B cell (primary cell): ENCODE measurements around the gene SLC44A4. TPM values are rescaled to one million over a fixed set of nuclear protein-coding genes. Genes with fewer than 3 reads are reported as not detected.

Experiments used
- ATAC-seq: fragments of 200-7000 bp; cut with Tn5 transposase; one replicate; pipeline ENCODE4 v1.10.0; 2021; ENCODE audit warnings: low read depth, mild to moderate bottlenecking, moderate number of reproducible peaks, moderate library complexity
- CTCF ChIA-PET: fragments of 350-600 bp; sonication (Branson Sonifier 250); formaldehyde crosslinking; loops from one replicate; lab custom pipeline; 2021; ENCODE audit warnings: antibody characterized with exemption, inconsistent platforms; lab: Charles Lee
- POLR2A ChIA-PET: fragments of 350-600 bp; sonication (Branson Sonifier 250); formaldehyde crosslinking; loops from one replicate; lab custom pipeline; 2021; ENCODE audit warnings: antibody characterized with exemption; lab: Charles Lee
- DNase-seq: peaks from one replicate; pipeline ENCODE4 v3.0.0; 2013
- H2AFZ ChIP-seq: 2 replicates; pipeline ENCODE4 v1.6.1; 2012; ENCODE audit warnings: mild to moderate bottlenecking, low read depth, low read length; ENCODE audit not compliant: insufficient read depth, poor library complexity, severe bottlenecking
- H3K27ac ChIP-seq, 2 donors: 1 replicate in 1 of 2; 2 replicates in 1 of 2; pipeline ENCODE4 v1.5.1; 2012 to 2013; ENCODE audit warnings: low read length in 2 of 2, mild to moderate bottlenecking in 2 of 2, moderate library complexity in 1 of 2
- H3K27me3 ChIP-seq, 4 experiments: fragments of 200-600 bp in 1 of 4; sonication (generic) in 1 of 4; replicated peaks in 1 of 4; 1 replicate in 2 of 4; 2 replicates in 2 of 4; pipeline versions ENCODE4 v1.6.1 to v1.7.0; 2013 to 2016; ENCODE audit warnings: low read length in 3 of 4, mild to moderate bottlenecking in 2 of 4, mixed read lengths in 1 of 4, moderate library complexity in 1 of 4; ENCODE audit not compliant: insufficient read depth in 4 of 4, control insufficient read depth in 3 of 4; ENCODE audit errors: control extremely low read depth in 1 of 4
- H3K36me3 ChIP-seq, 2 experiments: replicated peaks in 1 of 2; 1 replicate in 1 of 2; 2 replicates in 1 of 2; pipeline versions ENCODE4 v1.6.1 to v1.7.1; 2013; ENCODE audit warnings: low read length in 1 of 2; ENCODE audit not compliant: insufficient read depth in 2 of 2, control insufficient read depth in 1 of 2; ENCODE audit errors: control extremely low read depth in 1 of 2, extremely low read depth in 1 of 2
- H3K4me1 ChIP-seq, 2 donors: fragments of 200-600 bp in 1 of 2; sonication (generic) in 1 of 2; 1 replicate in 1 of 2; 2 replicates in 1 of 2; pipeline versions ENCODE4 v1.5.1 to v1.6.1; 2013 to 2017; ENCODE audit warnings: low read length in 2 of 2; ENCODE audit not compliant: control insufficient read depth in 2 of 2, insufficient read depth in 2 of 2
- H3K4me2 ChIP-seq: replicated peaks from 2 replicates; pipeline ENCODE3; 2012; ENCODE audit warnings: mild to moderate bottlenecking, low read depth, low read length; ENCODE audit not compliant: poor library complexity, severe bottlenecking
- H3K4me3 ChIP-seq, 5 experiments: fragments of 200-600 bp in 1 of 5; sonication (generic) in 1 of 5; 1 replicate in 3 of 5; 2 replicates in 2 of 5; pipeline versions ENCODE4 v1.5.1 to v1.7.0; 2011 to 2016; ENCODE audit warnings: low read length in 4 of 5, mild to moderate bottlenecking in 4 of 5, low read depth in 2 of 5, control low read depth in 1 of 5, moderate library complexity in 1 of 5; ENCODE audit not compliant: insufficient read depth in 1 of 5; ENCODE audit errors: control extremely low read depth in 1 of 5, extremely low read depth in 1 of 5
- H3K79me2 ChIP-seq: fragments of 200-600 bp; sonication (generic); one replicate; pipeline ENCODE4 v1.6.0; 2016; ENCODE audit warnings: low read length; ENCODE audit not compliant: control insufficient read depth, insufficient read depth
- H3K9ac ChIP-seq: fragments of 200-600 bp; sonication (generic); 2 replicates; pipeline ENCODE4 v1.6.1; 2017; ENCODE audit warnings: mild to moderate bottlenecking, low read length, moderate library complexity
- H3K9me3 ChIP-seq, 3 donors: one replicate each; pipeline versions ENCODE4 v1.6.1 to v1.7.1; 2013; ENCODE audit warnings: low read length in 2 of 3; ENCODE audit not compliant: control insufficient read depth in 2 of 3, insufficient read depth in 1 of 3; ENCODE audit errors: control extremely low read depth in 1 of 3
- H4K20me1 ChIP-seq: 2 replicates; pipeline ENCODE4 v1.6.0; 2012; ENCODE audit warnings: mild to moderate bottlenecking, low read length; ENCODE audit not compliant: insufficient read depth, control insufficient read depth, poor library complexity, severe bottlenecking
- H3K27ac Mint-ChIP-seq: one replicate; pipeline ENCODE4 v1.8.0; 2021; ENCODE audit warnings: mixed read lengths
- H3K27me3 Mint-ChIP-seq: one replicate; pipeline ENCODE4 v1.8.0; 2021; ENCODE audit warnings: mixed read lengths
- H3K4me1 Mint-ChIP-seq: one replicate; pipeline ENCODE4 v1.8.0; 2021; ENCODE audit warnings: mixed read lengths
- H3K4me3 Mint-ChIP-seq: one replicate; pipeline ENCODE4 v1.8.0; 2021; ENCODE audit warnings: mixed read lengths
- H3K9me3 Mint-ChIP-seq: one replicate; pipeline ENCODE4 v1.8.0; 2022; ENCODE audit warnings: mixed read lengths; ENCODE audit not compliant: insufficient read depth
- EZH2 ChIP-seq: IDR thresholded peaks from 2 replicates; pipeline ENCODE4 v1.6.1; 2012; ENCODE audit warnings: borderline replicate concordance, low read depth, mild to moderate bottlenecking, moderate library complexity, low read length; ENCODE audit not compliant: insufficient read depth, poor library complexity, severe bottlenecking
- whole genome bisulfite sequencing: methylation state at CpG from one replicate; pipeline ENCODE4 v1.1.5; 2013; ENCODE audit warnings: missing lambda C conversion rate; ENCODE audit not compliant: insufficient coverage; 5-methylcytosine and 5-hydroxymethylcytosine counted together
- intact Hi-C: fragments of 100-400 bp; cut with micrococcal nuclease; formaldehyde crosslinking; loops from one replicate; pipeline ENCODE4 v1.10.0; 2022
- polyA plus RNA-seq: library from polyadenylated mRNA; depleted of rRNA; stranded (reverse); fragments of >200 nt; gene quantifications from 2 replicates; pipeline ENCODE4 v1.2.3, GENCODE V29; 2012
- total RNA-seq, 2 donors: library from RNA; stranded (reverse); fragments of 120-200 nt in 1 of 2; gene quantifications; 1 replicate in 1 of 2; 2 replicates in 1 of 2; pipeline versions ENCODE4 v1.2.3 to v1.2.4, GENCODE V29; 2013 to 2022
- TF ChIP-seq, protein P1 (sequence below): fragments of 200-600 bp; IDR thresholded peaks from one replicate; pipeline ENCODE4 v1.8.0; 2022; ENCODE audit warnings: antibody characterized with exemption, mild to moderate bottlenecking

The SLC44A4 gene
- total and polyA plus RNA-seq, 2 donors (not counting 1 experiment from before 2014, with no cell fraction given) = not detected

DNA sequence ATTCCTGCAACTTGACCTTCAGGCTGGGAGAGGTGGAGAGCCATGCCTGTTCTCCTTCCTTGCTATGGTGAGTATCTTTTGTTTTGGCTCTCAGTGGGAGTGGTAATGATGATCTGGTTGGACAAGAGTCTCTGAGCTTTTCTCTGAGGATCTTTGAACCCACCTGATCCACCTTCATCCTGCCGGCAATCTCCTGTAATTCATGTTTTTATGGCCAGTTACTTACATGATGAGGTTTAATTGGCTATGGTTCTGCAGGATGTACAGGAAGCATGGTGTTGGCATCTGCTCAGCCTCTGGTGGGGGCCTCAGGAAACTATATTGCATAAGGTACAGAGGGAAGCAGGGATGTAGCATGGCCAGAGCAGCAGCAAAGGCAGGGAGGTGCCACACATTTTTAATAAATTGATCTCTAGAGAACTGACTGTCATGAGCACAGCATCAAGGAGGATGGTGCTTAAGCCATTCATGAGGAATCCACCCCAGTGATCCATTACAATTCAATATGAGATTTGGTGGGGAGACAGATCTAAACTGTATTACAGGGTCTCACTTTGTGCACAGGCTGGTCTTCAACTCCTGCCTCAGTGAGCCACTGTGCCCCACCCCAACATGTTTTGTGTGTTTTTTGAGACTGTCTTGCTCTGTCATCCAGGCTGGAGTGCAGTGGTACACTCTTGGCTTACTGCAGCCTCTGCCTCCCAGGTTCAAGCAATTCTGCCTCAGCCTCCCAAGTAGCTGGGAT is 41.3 kb downstream of the SLC44A4 start:
- H3K9ac ChIP-seq = peak overlapping the region; percentile 90
- TF ChIP-seq EZH2 = no peak
- TF ChIP-seq, protein P1, sequence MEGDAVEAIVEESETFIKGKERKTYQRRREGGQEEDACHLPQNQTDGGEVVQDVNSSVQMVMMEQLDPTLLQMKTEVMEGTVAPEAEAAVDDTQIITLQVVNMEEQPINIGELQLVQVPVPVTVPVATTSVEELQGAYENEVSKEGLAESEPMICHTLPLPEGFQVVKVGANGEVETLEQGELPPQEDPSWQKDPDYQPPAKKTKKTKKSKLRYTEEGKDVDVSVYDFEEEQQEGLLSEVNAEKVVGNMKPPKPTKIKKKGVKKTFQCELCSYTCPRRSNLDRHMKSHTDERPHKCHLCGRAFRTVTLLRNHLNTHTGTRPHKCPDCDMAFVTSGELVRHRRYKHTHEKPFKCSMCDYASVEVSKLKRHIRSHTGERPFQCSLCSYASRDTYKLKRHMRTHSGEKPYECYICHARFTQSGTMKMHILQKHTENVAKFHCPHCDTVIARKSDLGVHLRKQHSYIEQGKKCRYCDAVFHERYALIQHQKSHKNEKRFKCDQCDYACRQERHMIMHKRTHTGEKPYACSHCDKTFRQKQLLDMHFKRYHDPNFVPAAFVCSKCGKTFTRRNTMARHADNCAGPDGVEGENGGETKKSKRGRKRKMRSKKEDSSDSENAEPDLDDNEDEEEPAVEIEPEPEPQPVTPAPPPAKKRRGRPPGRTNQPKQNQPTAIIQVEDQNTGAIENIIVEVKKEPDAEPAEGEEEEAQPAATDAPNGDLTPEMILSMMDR = no peak
- H3K36me3 ChIP-seq = peaks cover 4 to 46% of the 10 kb centered on the region in 2 experiments

More for the DNA sequence above, 41.3 kb downstream of the SLC44A4 start:
- Histone ChIP-seq H3K4me1 (peaks cover 36 to 54% of the 10 kb centered on the region in 2 donors), H3K9me3 (no peaks in the 10 kb centered on the region), H3K4me3 (peak overlapping the region in 3 of 5 experiments; percentile 16 to 90 (median 26)), H3K27me3 (no peaks in the 10 kb centered on the region), H3K27ac (peak overlapping the region; percentile 51 to 98), H3K4me2 (peak overlapping the region; percentile 73), H3K79me2 (peaks cover 39% of the 10 kb centered on the region), H2AFZ (no peak overlapping the region), H4K20me1 (peaks cover 13% of the 10 kb centered on the region)
- Mint-ChIP-seq H3K4me1 (peaks cover 44% of the 10 kb centered on the region), H3K27ac (peak overlapping the region; percentile 95), H3K27me3 (no peaks in the 10 kb centered on the region), H3K9me3 (no peaks in the 10 kb centered on the region), H3K4me3 (peak overlapping the region; percentile 87)
- DNase-seq (no peak), ATAC-seq (no peak)
- no CpG with 5 or more reads among the region's 1 CpG for WGBS
- intact Hi-C loops = loop anchor here (10.0 kb wide), 1 partner anchor 137 kb away; the partner anchor contains the start of gene DXO
- ChIA-PET POLR2A (interaction anchor here (0.6 to 0.8 kb wide), 2 partner anchors 19 to 47 kb away, joined by 4 to 5 read pairs; no protein-coding TSS in a partner anchor), CTCF (interaction anchor here (2.0 to 2.4 kb wide), 2 partner anchors 25 to 26 kb away, joined by 5 to 6 read pairs; partner anchors contain the start of gene NEU1)
